ENCODE measurements around the gene KCNN3. TPM values are rescaled to one million over a fixed set of nuclear protein-coding genes. Genes with fewer than 3 reads are reported as not detected.

Gene KCNN3
- total RNA-seq, 1 experiment from 2014 or later: 1.3 TPM

GRCh38 chr1:154845879-154846278 is 24.2 kb downstream of the KCNN3 start (continued):
- no peak for TF ChIP-seq ARID4B (CRISPR knock-in tag; IDR thresholded peaks at IDR 0.05; ENCODE audit: borderline replicate concordance)
- TF ChIP-seq ZNF425 (CRISPR knock-in tag; conservative IDR thresholded peaks at IDR 0.05): no peak
- TF ChIP-seq AFF4 (CRISPR knock-in tag; IDR thresholded peaks at IDR 0.05; ENCODE audit: borderline replicate concordance): no peak
- TF ChIP-seq ZBTB21 (CRISPR knock-in tag; IDR thresholded peaks at IDR 0.05; ENCODE audit: borderline replicate concordance): no peak
- no peak for TF ChIP-seq CDX4 (CRISPR knock-in tag; IDR thresholded peaks at IDR 0.05; ENCODE audit: borderline replicate concordance)
- no peak for TF ChIP-seq ESRRA (CRISPR knock-in tag; IDR thresholded peaks at IDR 0.05; ENCODE audit: borderline replicate concordance)
- no peak for TF ChIP-seq AR (CRISPR knock-in tag; IDR thresholded peaks at IDR 0.05)

GRCh38 chr1:154845174-154845573 is 24.9 kb downstream of the KCNN3 start:
- CTCF ChIA-PET: interaction anchor here (0.6 kb wide), 1 partner anchor 1329 kb away, joined by 3 read pairs; no protein-coding TSS in a partner anchor
- Mint-ChIP-seq H3K4me3 (no peak overlapping the region), H3K4me1 (peaks cover 24% of the 10 kb centered on the region)

GRCh38 chr1:154844297-154844681 is 25.8 kb downstream of the KCNN3 start:
- Mint-ChIP-seq H3K9me3 (no peaks in the 10 kb centered on the region), H3K27ac (no peak overlapping the region), H3K4me1 (peaks cover 27% of the 10 kb centered on the region), H3K36me3 (no peaks in the 10 kb centered on the region), H3K27me3 (ENCODE audit: low read depth) (no peaks in the 10 kb centered on the region; the same call in 1 of the 2 replicates), H3K4me3 (no peak overlapping the region)
- no peak for DNase-seq (ENCODE audit: low spot score)
- no peak for ATAC-seq
- ChIA-PET POLR2A (no interaction called here), CTCF (no interaction called here)
- TF ChIP-seq CREB1 (CRISPR knock-in tag; IDR thresholded peaks at IDR 0.05): no peak
- TF ChIP-seq SMAD4 (CRISPR knock-in tag; IDR thresholded peaks at IDR 0.05): no peak
- TF ChIP-seq USF2 (CRISPR knock-in tag; IDR thresholded peaks at IDR 0.05): no peak
- TF ChIP-seq ZNF317 (CRISPR knock-in tag; IDR thresholded peaks at IDR 0.05; ENCODE audit: borderline replicate concordance, low read depth): no peak
- TF ChIP-seq ATF2 (CRISPR knock-in tag; IDR thresholded peaks at IDR 0.05; ENCODE audit: borderline replicate concordance, low read depth): no peak
- no peak for TF ChIP-seq ZNF512 (CRISPR knock-in tag; IDR thresholded peaks at IDR 0.05; ENCODE audit: borderline replicate concordance)

More at GRCh38 chr1:154845174-154845573, 24.9 kb downstream of the KCNN3 start:
- TF ChIP-seq ZBTB21 (CRISPR knock-in tag; IDR thresholded peaks at IDR 0.05; ENCODE audit: borderline replicate concordance): no peak
- no peak for DNase-seq (ENCODE audit: low spot score)
- POLR2A ChIA-PET: no interaction called here
- ATAC-seq: no peak
- no peaks in the 10 kb centered on the region; the same call in 1 of the 2 replicates for H3K27me3 Mint-ChIP-seq (ENCODE audit: low read depth)
- no peak overlapping the region; the same call in 1 of the 2 replicates for H3K27ac Mint-ChIP-seq
- H3K36me3 Mint-ChIP-seq: no peaks in the 10 kb centered on the region
- H3K9me3 Mint-ChIP-seq: no peaks in the 10 kb centered on the region

Measured in WTC11 (cell line).